Measurements from ENCODE around the gene VPS9D1.

The VPS9D1 gene

GRCh38 chr16:89657442-89658220 is 63.1 kb downstream of the VPS9D1 start, which contains the start of the genes CHMP1A and SPATA33:
CHMP1A (minus strand) TSS chr16:89657708; CDS start chr16:89657588, 120 bp downstream.
SPATA33 (plus strand) TSS chr16:89657836; CDS start chr16:89657912, 76 bp downstream.
- peak; percentile 90 for DNase-seq
